ENCODE results near the gene CAMK2B. TPM values are rescaled to one million over a fixed set of nuclear protein-coding genes. Genes with fewer than 3 reads are reported as not detected.

Gene CAMK2B
- total and polyA plus RNA-seq, 2 experiments from 2014 or later: 0.37 to 1.7 TPM

DNA sequence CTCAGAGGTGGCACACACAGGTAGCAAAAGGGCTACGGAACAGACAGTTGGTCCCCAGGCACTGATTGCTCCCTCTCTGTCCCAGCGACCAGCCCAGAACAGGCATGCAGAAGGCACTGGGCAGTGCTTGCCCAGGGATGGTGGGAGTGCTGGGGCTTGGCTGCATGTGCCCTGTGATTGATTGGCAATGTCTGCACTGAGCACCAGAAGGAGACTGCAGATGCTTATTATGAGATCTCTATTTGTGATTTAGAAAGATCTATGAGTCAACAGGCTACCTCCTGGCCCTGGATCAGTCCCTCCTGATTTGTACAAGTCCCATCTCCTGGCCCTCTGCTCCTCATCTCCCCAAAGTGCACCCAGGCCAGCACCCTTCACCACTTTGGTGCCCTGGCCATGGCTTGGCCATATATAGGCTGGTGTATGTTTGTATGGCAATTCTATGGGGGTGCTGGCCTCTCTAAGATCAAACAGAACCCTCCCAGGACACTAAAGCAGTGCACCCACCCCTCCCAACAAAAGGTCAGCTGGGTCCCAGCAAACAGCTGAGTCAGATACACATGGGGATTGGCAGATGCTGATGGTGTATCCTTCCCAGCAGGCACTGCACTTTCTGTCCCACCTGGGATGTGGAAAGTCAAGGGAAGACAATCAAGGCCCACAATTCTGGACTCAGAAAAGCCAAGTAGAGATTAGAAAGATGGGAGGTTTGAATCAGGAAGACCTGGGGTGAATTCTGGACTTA, 30.9 kb downstream of the CAMK2B start:
- no peak overlapping the region for H3K4me3 ChIP-seq
- H3K4me1 ChIP-seq (ENCODE audit: insufficient read depth): peaks cover 5% of the 10 kb centered on the region
- TF ChIP-seq EZH2 (IDR thresholded peaks at IDR 0.05; ENCODE audit: borderline replicate concordance): no peak
- no peak for TF ChIP-seq CTCF (IDR thresholded peaks at IDR 0.05; ENCODE audit: poor library complexity)
- TF ChIP-seq EZH2phosphoT487 (IDR thresholded peaks at IDR 0.05; ENCODE audit: low read depth, severe bottlenecking, unreplicated experiment): no peak
- H3K27ac ChIP-seq: no peak overlapping the region
- DNase-seq (ENCODE audit: low spot score): no peak
- H3K4me2 ChIP-seq: no peak overlapping the region
- no peaks in the 10 kb centered on the region for H3K9me3 ChIP-seq (ENCODE audit: low read depth)
- H3K27me3 ChIP-seq: peaks cover 50% of the 10 kb centered on the region
- H3K9me2 ChIP-seq (replicated peaks; ENCODE audit: insufficient read depth): no peaks in the 10 kb centered on the region
- no peaks in the 10 kb centered on the region for H3K79me2 ChIP-seq
- no peaks in the 10 kb centered on the region for H4K20me1 ChIP-seq (ENCODE audit: insufficient read depth, poor library complexity, severe bottlenecking)
- WGBS (ENCODE audit: low lambda C conversion rate, missing lambda C conversion rate): 60% methylated on average over 2 of the region's 2 CpGs
- no peak overlapping the region for H2AFZ ChIP-seq
- no peaks in the 10 kb centered on the region for H3K36me3 ChIP-seq (replicated peaks; ENCODE audit: insufficient read depth, low read depth)

- 47% methylated on average over 17 of the region's 17 CpGs for WGBS (ENCODE audit: low lambda C conversion rate, missing lambda C conversion rate)
- TF ChIP-seq EZH2phosphoT487 (IDR thresholded peaks at IDR 0.05; ENCODE audit: low read depth, severe bottlenecking, unreplicated experiment): no peak
- no peak for TF ChIP-seq EZH2 (IDR thresholded peaks at IDR 0.05; ENCODE audit: borderline replicate concordance)
- TF ChIP-seq CTCF (IDR thresholded peaks at IDR 0.05; ENCODE audit: poor library complexity): no peak
- H3K36me3 ChIP-seq (replicated peaks; ENCODE audit: insufficient read depth, low read depth): no peaks in the 10 kb centered on the region
- no peak overlapping the region for H3K4me3 ChIP-seq
- no peaks in the 10 kb centered on the region for H3K9me3 ChIP-seq (ENCODE audit: low read depth)
- no peaks in the 10 kb centered on the region for H4K20me1 ChIP-seq (ENCODE audit: insufficient read depth, poor library complexity, severe bottlenecking)
- H2AFZ ChIP-seq: no peak overlapping the region
- H3K4me1 ChIP-seq (ENCODE audit: insufficient read depth): peaks cover 5% of the 10 kb centered on the region
- H3K79me2 ChIP-seq: no peaks in the 10 kb centered on the region
- H3K27me3 ChIP-seq: peaks cover 50% of the 10 kb centered on the region
- no peak overlapping the region for H3K4me2 ChIP-seq
- no peaks in the 10 kb centered on the region for H3K9me2 ChIP-seq (replicated peaks; ENCODE audit: insufficient read depth)
- DNase-seq (ENCODE audit: low spot score): peak; percentile 6
- H3K27ac ChIP-seq: no peak overlapping the region
Measured at GRCh38 chr7:44293561-44294324, 31.7 kb downstream of the CAMK2B start.

DNA sequence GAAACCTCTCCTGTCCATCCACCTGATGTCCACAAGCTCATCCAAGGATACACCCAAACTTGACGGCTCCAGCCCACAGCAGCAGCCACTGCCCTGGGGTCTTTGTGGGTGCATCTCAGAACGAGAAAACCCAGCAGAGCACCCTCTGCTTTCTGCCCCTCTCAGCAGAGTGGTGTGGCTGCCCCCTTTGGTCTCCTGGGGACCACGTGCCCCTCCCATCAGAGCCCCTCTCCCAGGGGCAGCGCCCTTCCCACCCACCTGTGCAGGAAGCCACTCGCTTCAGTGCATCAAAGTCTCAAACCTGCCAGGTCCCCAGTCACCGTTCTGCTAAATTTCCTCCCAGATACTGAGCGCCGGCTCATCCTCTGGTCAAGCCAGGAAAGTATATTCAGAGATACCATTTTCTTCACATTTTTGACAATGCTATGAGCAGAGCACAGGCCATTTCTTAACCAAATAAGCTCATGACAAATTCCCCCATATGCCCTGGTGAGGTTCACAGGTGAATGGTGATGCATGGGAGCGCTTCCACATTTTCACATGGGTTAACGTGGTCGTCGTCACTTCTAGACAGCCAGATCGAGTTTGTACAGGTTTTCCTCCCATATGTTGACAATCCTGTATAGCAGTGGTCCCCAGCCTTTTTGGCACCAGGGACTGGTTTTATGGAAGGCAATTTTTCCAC, 32.4 kb downstream of the CAMK2B start:
- Histone ChIP-seq H3K27me3 (peaks cover 50% of the 10 kb centered on the region), H4K20me1 (ENCODE audit: insufficient read depth, poor library complexity, severe bottlenecking) (no peaks in the 10 kb centered on the region), H3K27ac (no peak overlapping the region), H3K4me1 (ENCODE audit: insufficient read depth) (peaks cover 5% of the 10 kb centered on the region), H3K4me3 (no peak overlapping the region), H3K9me2 (replicated peaks; ENCODE audit: insufficient read depth) (no peaks in the 10 kb centered on the region), H3K79me2 (no peaks in the 10 kb centered on the region), H3K9me3 (ENCODE audit: low read depth) (no peaks in the 10 kb centered on the region), H3K4me2 (no peak overlapping the region), H3K36me3 (replicated peaks; ENCODE audit: insufficient read depth, low read depth) (no peaks in the 10 kb centered on the region), H2AFZ (no peak overlapping the region)
- 76% methylated on average over 13 of the region's 13 CpGs for WGBS (ENCODE audit: low lambda C conversion rate, missing lambda C conversion rate)
- peak; percentile 2 for DNase-seq (ENCODE audit: low spot score)
- TF ChIP-seq CTCF (IDR thresholded peaks at IDR 0.05; ENCODE audit: poor library complexity): no peak
- TF ChIP-seq EZH2 (IDR thresholded peaks at IDR 0.05; ENCODE audit: borderline replicate concordance): no peak
- no peak for TF ChIP-seq EZH2phosphoT487 (IDR thresholded peaks at IDR 0.05; ENCODE audit: low read depth, severe bottlenecking, unreplicated experiment)

Measured in hepatocyte (in vitro differentiated cells).